Urothelium cell line (cell line): Measurements from ENCODE around the gene KCNH8.
A peak's percentile ranks its signal among the peaks of the same experiment; 100 is the strongest.

Source experiments
- DNase-seq: peaks from one replicate; pipeline ENCODE4 v3.0.0; 2011; ENCODE audit warnings: low spot score, mixed read lengths
- FAIRE-seq: peaks from 2 replicates; lab custom pipeline; 2011; peaks lifted over from hg19 to GRCh38; lab: Jason Lieb, UNC

Gene KCNH8

DNA sequence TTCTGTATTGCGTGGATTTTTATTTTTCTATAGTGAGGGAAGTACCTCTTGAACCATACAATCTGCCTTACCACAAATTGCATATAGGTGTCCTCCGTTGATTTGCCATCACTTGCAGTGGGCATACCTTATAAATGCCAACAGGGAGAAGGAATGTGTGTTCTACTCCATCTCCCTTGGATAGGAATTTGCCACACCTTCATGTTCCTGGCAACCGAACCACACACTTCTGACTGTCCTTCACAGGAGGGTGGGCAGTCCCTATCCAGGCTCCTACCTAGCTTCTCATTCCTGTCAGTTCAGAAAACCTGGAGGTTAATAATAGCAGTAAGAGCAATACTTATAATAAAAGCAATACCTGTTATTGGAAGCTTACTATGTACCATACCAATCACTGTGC lies 428.0 kb downstream of the KCNH8 start:
- DNase-seq = peak; percentile 10
- FAIRE-seq = no peak
